ENCODE measurements around the gene NUP188. TPM values are rescaled to one million over a fixed set of nuclear protein-coding genes. Genes with fewer than 3 reads are reported as not detected.

NUP188 gene
- total RNA-seq, 3 donors from 2014 or later: 32.3 to 49.5 (median 36.0) TPM

GRCh38 chr9:128986671-128987070, 39.2 kb downstream of the NUP188 start:
- TF ChIP-seq POLR2A (IDR thresholded peaks at IDR 0.05): no peak
- no peak for TF ChIP-seq POLR2AphosphoS5 (IDR thresholded peaks at IDR 0.05)
- TF ChIP-seq CTCF (IDR thresholded peaks at IDR 0.05): no peak
- Histone ChIP-seq H3K36me3 (peaks cover 4% of the 10 kb centered on the region), H3K4me3 (no peak overlapping the region), H3K9me3 (no peaks in the 10 kb centered on the region), H3K4me1 (no peaks in the 10 kb centered on the region), H3K27ac (no peak overlapping the region), H3K27me3 (no peaks in the 10 kb centered on the region)
- intact Hi-C loops (cut with DNase I; ENCODE audit: low total_unique reads): no loop called here
- DNase-seq (ENCODE audit: low spot score in 2 of 2): no peak

- H3K27ac ChIP-seq: no peak overlapping the region
- no peaks in the 10 kb centered on the region for H3K27me3 ChIP-seq
- intact Hi-C loops (cut with DNase I; ENCODE audit: low total_unique reads): no loop called here
- no peaks in the 10 kb centered on the region for H3K9me3 ChIP-seq
- TF ChIP-seq CTCF (IDR thresholded peaks at IDR 0.05) (no peak), POLR2AphosphoS5 (IDR thresholded peaks at IDR 0.05) (no peak), POLR2A (IDR thresholded peaks at IDR 0.05) (no peak)
- no peak for DNase-seq (ENCODE audit: low spot score in 2 of 2)
- H3K4me3 ChIP-seq: no peak overlapping the region
- H3K4me1 ChIP-seq: no peaks in the 10 kb centered on the region
- H3K36me3 ChIP-seq: peaks cover 4% of the 10 kb centered on the region
These were observed 40.3 kb downstream of the NUP188 start for GRCh38 chr9:128987805-128988204.

GRCh38 chr9:128992995-128993394, 45.5 kb downstream of the NUP188 start:
- peaks cover 8% of the 10 kb centered on the region for H3K36me3 ChIP-seq

GRCh38 chr9:128995791-128996190, 48.3 kb downstream of the NUP188 start:
- TF ChIP-seq CTCF (IDR thresholded peaks at IDR 0.05) (no peak), POLR2AphosphoS5 (IDR thresholded peaks at IDR 0.05) (no peak), POLR2A (IDR thresholded peaks at IDR 0.05) (no peak)
- no peaks in the 10 kb centered on the region for H3K27me3 ChIP-seq
- H3K9me3 ChIP-seq: no peaks in the 10 kb centered on the region
- H3K36me3 ChIP-seq: peaks cover 8% of the 10 kb centered on the region
- no peaks in the 10 kb centered on the region for H3K4me1 ChIP-seq
- H3K4me3 ChIP-seq: no peak overlapping the region
- intact Hi-C loops (cut with DNase I; ENCODE audit: low total_unique reads): no loop called here
- DNase-seq (ENCODE audit: low spot score in 2 of 2): no peak
- H3K27ac ChIP-seq: peak overlapping the region in 1 of 2 donors; percentile 46

More at GRCh38 chr9:128992995-128993394, 45.5 kb downstream of the NUP188 start:
- Histone ChIP-seq H3K9me3 (no peaks in the 10 kb centered on the region), H3K4me1 (no peaks in the 10 kb centered on the region), H3K4me3 (no peak overlapping the region), H3K27ac (no peak overlapping the region), H3K27me3 (no peaks in the 10 kb centered on the region)
- DNase-seq (ENCODE audit: low spot score in 2 of 2): peak in 1 of 2 donors; percentile 39
- TF ChIP-seq CTCF (IDR thresholded peaks at IDR 0.05) (peak in 1 of 3 donors; percentile 14), POLR2AphosphoS5 (IDR thresholded peaks at IDR 0.05) (no peak)
- intact Hi-C loops (cut with DNase I; ENCODE audit: low total_unique reads): no loop called here

- H3K27me3 ChIP-seq: no peaks in the 10 kb centered on the region
- peaks cover 8% of the 10 kb centered on the region for H3K36me3 ChIP-seq
- peak in 1 of 2 donors; percentile 43 for DNase-seq (ENCODE audit: low spot score in 2 of 2)
- intact Hi-C loops (cut with DNase I; ENCODE audit: low total_unique reads): loop anchor here (2.0 kb wide), 1 partner anchor 60 kb away; no protein-coding TSS in a partner anchor
- H3K4me1 ChIP-seq: no peaks in the 10 kb centered on the region
- H3K27ac ChIP-seq: peak overlapping the region in 1 of 2 donors; percentile 36
- H3K9me3 ChIP-seq: no peaks in the 10 kb centered on the region
- H3K4me3 ChIP-seq: no peak overlapping the region
- TF ChIP-seq POLR2AphosphoS5 (IDR thresholded peaks at IDR 0.05) (no peak), POLR2A (IDR thresholded peaks at IDR 0.05) (no peak)
These were observed 51.0 kb downstream of the NUP188 start for GRCh38 chr9:128998462-128998861.
